Transverse colon (tissue), 4 donors: Measurements from ENCODE around the gene DNER. TPM values are rescaled to one million over a fixed set of nuclear protein-coding genes. Genes with fewer than 3 reads are reported as not detected.

Experiments used
- DNase-seq: peaks from one replicate; pipeline ENCODE4 v3.0.0-alpha.2; 2019
- H3K27ac ChIP-seq, 4 donors: fragments of 200-600 bp; sonication (generic); 2 replicates each; pipeline ENCODE4 v1.5.1; 2016 to 2018; ENCODE audit warnings: inconsistent platforms in 4 of 4
- H3K27me3 ChIP-seq: fragments of 200-600 bp; sonication (generic); 2 replicates; pipeline ENCODE4 v1.5.1; 2017; ENCODE audit warnings: inconsistent platforms
- H3K36me3 ChIP-seq, 4 donors: fragments of 200-600 bp; sonication (generic); 2 replicates each; pipeline ENCODE4 v1.5.1; 2017 to 2019; ENCODE audit warnings: inconsistent platforms in 4 of 4
- H3K4me1 ChIP-seq, 4 donors: fragments of 200-600 bp; sonication (generic); 2 replicates each; pipeline ENCODE4 v1.5.1; 2017 to 2020; ENCODE audit warnings: inconsistent platforms in 4 of 4
- H3K4me3 ChIP-seq, 4 donors: fragments of 200-600 bp; sonication (generic); 1 replicate in 1 of 4; 2 replicates in 3 of 4; pipeline versions ENCODE4 v1.5.1 to v1.6.1; 2017 to 2019; ENCODE audit warnings: inconsistent platforms in 4 of 4
- H3K9me3 ChIP-seq, 2 donors: fragments of 200-600 bp; sonication (generic); 2 replicates each; pipeline ENCODE4 v1.5.1; 2017 to 2019; ENCODE audit warnings: inconsistent platforms in 2 of 2
- CTCF ChIP-seq, 5 experiments: fragments of 200-600 bp in 3 of 5; fragments of 450-650 bp in 2 of 5; sonication (generic) in 3 of 5; IDR thresholded peaks; 1 replicate in 2 of 5; 2 replicates in 3 of 5; pipeline ENCODE4 v1.5.1; 2016 to 2017; ENCODE audit warnings: antibody characterized with exemption in 5 of 5, inconsistent platforms in 3 of 5, mild to moderate bottlenecking in 2 of 5, moderate library complexity in 1 of 5
- EP300 ChIP-seq: sonication (generic); formaldehyde crosslinking; IDR thresholded peaks from one replicate; pipeline ENCODE4 v1.6.1; 2017; ENCODE audit warnings: antibody characterized with exemption, low read depth
- POLR2A ChIP-seq: fragments of 450-650 bp; IDR thresholded peaks from one replicate; pipeline ENCODE4 v1.6.1; 2016; ENCODE audit warnings: antibody characterized with exemption, mild to moderate bottlenecking, moderate library complexity
- POLR2AphosphoS5 ChIP-seq, 3 donors: sonication (generic); formaldehyde crosslinking; IDR thresholded peaks; one replicate each; pipeline ENCODE4 v1.6.1; 2016; ENCODE audit warnings: antibody characterized with exemption in 3 of 3
- WGBS, 2 donors: methylation state at CpG; one replicate each; pipeline ENCODE4 v1.1.5; 2018; ENCODE audit warnings: low coverage in 1 of 2; 5-methylcytosine and 5-hydroxymethylcytosine counted together
- in situ Hi-C, 4 donors: fragments of 200-750 bp; cut with MboI; loops; one replicate each; pipeline versions ENCODE4 v1.15.0 to v1.15.1; 2017; ENCODE audit warnings: low sequenced_read_pairs in 3 of 4, low pct_ligation_motif_present in 1 of 4, low pct_unique_long_range_greater_than_20kb in 1 of 4
- intact Hi-C: fragments of 100-400 bp; cut with DNase I; formaldehyde crosslinking; loops from one replicate; pipeline ENCODE4 v1.15.1; 2023; ENCODE audit warnings: low total_unique reads
- total RNA-seq, 4 donors: library from RNA; depleted of rRNA; stranded (reverse); fragments of >200 nt; gene quantifications; one replicate each; pipeline ENCODE4 v1.1.0, GENCODE V29; 2016

The DNER gene
- total RNA-seq, 4 donors from 2014 or later, result 1.9 to 4.9 (median 2.5) TPM

DNA sequence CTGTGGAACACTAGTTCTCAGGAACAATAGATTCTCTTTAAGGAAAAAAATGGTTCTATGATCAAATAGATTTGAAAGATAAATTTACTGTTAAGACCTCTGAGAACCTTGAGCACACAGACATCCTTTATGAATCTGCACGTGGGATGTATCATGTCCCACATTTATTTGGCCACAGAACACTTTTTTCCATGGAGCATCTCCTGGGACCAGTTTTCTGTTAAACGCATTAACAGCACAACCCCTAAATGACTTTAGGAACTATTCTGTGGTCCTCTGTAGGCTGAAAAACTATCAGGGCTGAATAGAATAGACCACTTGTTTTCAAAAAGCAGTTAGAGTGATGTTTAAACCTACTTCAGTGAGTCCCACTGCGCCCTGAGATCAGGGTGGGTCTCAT, 311.1 kb downstream of the DNER start:
- no peak overlapping the region for H3K27ac ChIP-seq
- no peak overlapping the region for H3K4me3 ChIP-seq
- TF ChIP-seq POLR2AphosphoS5 (IDR thresholded peaks at IDR 0.05) (no peak), EP300 (no peak), POLR2A (no peak), CTCF (IDR thresholded peaks at IDR 0.05) (no peak)
- H3K36me3 ChIP-seq, result no peaks in the 10 kb centered on the region
- 79 to 80% methylated on average over 2 to 3 of the region's 3 CpGs for WGBS, 2 donors
- intact Hi-C loops (no loop called here), in situ Hi-C loops (no loop called here)
- H3K4me1 ChIP-seq, result peaks cover 0 to 17% (median 4%) of the 10 kb centered on the region in 4 donors
- no peak for DNase-seq
- H3K27me3 ChIP-seq, result no peaks in the 10 kb centered on the region
- H3K9me3 ChIP-seq, result no peaks in the 10 kb centered on the region

DNA sequence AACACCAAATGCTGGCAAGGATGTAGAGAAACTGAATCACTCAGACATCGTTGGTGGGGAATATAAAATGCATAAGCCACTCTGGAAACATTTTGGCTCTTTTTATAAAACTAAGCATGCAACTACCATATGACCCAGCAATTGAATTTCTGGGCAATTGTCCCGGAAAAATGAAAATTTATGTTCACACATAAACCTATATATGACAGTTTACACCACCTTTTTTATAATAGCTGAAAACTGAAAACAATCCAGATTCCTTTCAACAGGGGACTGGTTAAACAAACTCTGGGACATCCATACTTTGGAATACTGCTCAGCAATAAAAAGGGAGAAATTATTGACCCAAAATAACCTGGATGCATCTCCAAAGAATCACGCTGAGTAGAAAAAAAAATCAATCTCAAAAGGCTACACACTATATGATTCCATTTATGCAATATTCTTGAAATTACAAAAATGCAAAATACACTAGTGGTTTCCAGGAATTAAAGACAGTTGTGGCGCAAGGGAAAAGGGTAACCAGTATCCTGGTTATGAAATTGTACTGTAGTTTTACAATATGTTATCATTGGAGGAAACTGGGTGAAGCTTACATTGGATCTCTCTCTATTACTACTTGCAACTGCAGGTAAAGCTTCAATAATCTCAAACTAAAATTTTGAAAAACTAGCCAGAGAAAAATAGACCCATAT, 313.0 kb downstream of the DNER start:
- no peaks in the 10 kb centered on the region for H3K9me3 ChIP-seq
- intact Hi-C loops (no loop called here), in situ Hi-C loops (no loop called here)
- 46 to 56% methylated on average over 4 of the region's 4 CpGs for WGBS, 2 donors
- TF ChIP-seq POLR2A, result no peak
- TF ChIP-seq EP300, result no peak
- no peak for TF ChIP-seq POLR2AphosphoS5 (IDR thresholded peaks at IDR 0.05)
- TF ChIP-seq CTCF (IDR thresholded peaks at IDR 0.05), result no peak
- no peaks in the 10 kb centered on the region for H3K4me1 ChIP-seq
- no peak overlapping the region for H3K27ac ChIP-seq
- H3K27me3 ChIP-seq, result no peaks in the 10 kb centered on the region
- no peaks in the 10 kb centered on the region for H3K36me3 ChIP-seq
- H3K4me3 ChIP-seq, result no peak overlapping the region
- DNase-seq, result no peak

DNA sequence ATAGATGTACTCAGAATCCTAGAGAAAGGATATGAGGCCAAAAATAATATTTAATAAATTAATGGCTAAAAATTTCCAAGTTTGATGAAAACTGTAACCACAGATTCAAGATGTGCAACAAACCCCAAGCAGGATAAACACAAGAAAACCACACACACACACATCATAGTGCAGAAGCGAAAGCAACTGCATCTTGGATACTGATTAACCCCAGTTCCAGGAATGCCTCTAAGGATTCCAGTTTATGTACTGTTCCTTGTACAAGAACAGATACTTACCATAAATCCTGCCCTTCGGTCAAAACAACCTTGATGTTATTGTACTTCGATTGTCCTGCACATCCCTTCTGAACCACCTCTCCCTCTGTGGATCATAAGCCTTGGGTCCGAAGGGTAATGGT, 320.4 kb downstream of the DNER start:
- Histone ChIP-seq H3K9me3 (no peaks in the 10 kb centered on the region), H3K27me3 (no peaks in the 10 kb centered on the region), H3K27ac (no peak overlapping the region), H3K4me1 (no peaks in the 10 kb centered on the region), H3K4me3 (no peak overlapping the region), H3K36me3 (no peaks in the 10 kb centered on the region)
- WGBS, 2 donors, result 76 to 87% methylated on average over 3 to 4 of the region's 4 CpGs
- in situ Hi-C loops, result no loop called here
- DNase-seq, result no peak
- intact Hi-C loops, result no loop called here
- TF ChIP-seq CTCF (IDR thresholded peaks at IDR 0.05) (no peak), POLR2AphosphoS5 (IDR thresholded peaks at IDR 0.05) (no peak), POLR2A (no peak), EP300 (no peak)

- no peak for DNase-seq
- H3K27me3 ChIP-seq, result no peaks in the 10 kb centered on the region
- no peaks in the 10 kb centered on the region for H3K36me3 ChIP-seq
- H3K4me3 ChIP-seq, result no peak overlapping the region
- in situ Hi-C loops, result no loop called here
- 28 to 40% methylated on average over 2 of the region's 2 CpGs for WGBS, 2 donors
- no peak for TF ChIP-seq POLR2A
- no peak for TF ChIP-seq CTCF (IDR thresholded peaks at IDR 0.05)
- no peak for TF ChIP-seq EP300
- no peak for TF ChIP-seq POLR2AphosphoS5 (IDR thresholded peaks at IDR 0.05)
- H3K9me3 ChIP-seq, result no peaks in the 10 kb centered on the region
- intact Hi-C loops, result no loop called here
- no peaks in the 10 kb centered on the region for H3K4me1 ChIP-seq
- H3K27ac ChIP-seq, result peak overlapping the region in 2 of 4 donors; percentile 24 to 32
Measured at GRCh38 chr2:229392196-229392595, 322.2 kb downstream of the DNER start.
